ENCODE results near the gene COL18A1. TPM values are rescaled to one million over a fixed set of nuclear protein-coding genes. Genes with fewer than 3 reads are reported as not detected.

Gene COL18A1
- total and polyA plus RNA-seq, 5 donors from 2014 or later = 0.29 to 2.7 (median 1.3) TPM

GRCh38 chr21:45449658-45450422 lies 44.9 kb downstream of the COL18A1 start:
- H3K27ac Mint-ChIP-seq = no peak overlapping the region
- Histone ChIP-seq H3K27me3 (ENCODE audit: control insufficient read depth, insufficient read depth, low read length) (no peaks in the 10 kb centered on the region), H3K4me1 (ENCODE audit: control insufficient read depth, insufficient read depth, low read length, poor library complexity, severe bottlenecking) (no peaks in the 10 kb centered on the region), H3K4me3 (ENCODE audit: low read depth, low read length) (no peak overlapping the region), H3K27ac (ENCODE audit: insufficient read depth, low read length, poor library complexity, severe bottlenecking) (no peak overlapping the region), H3K9me3 (ENCODE audit: control insufficient read depth in 2 of 2, low read length in 2 of 2) (peaks cover 0 to 3% of the 10 kb centered on the region in 2 experiments), H3K36me3 (ENCODE audit: control insufficient read depth, insufficient read depth, low read length) (no peaks in the 10 kb centered on the region)
- no peaks in the 10 kb centered on the region for H3K36me3 Mint-ChIP-seq
- ATAC-seq (ENCODE audit: low read depth in 2 of 2) (no peak), DNase-seq (no peak)
- H3K4me1 Mint-ChIP-seq = peaks cover 0 to 5% (median 2%) of the 10 kb centered on the region in 4 donors
- H3K4me3 Mint-ChIP-seq = no peak overlapping the region
- H3K9me3 Mint-ChIP-seq = peaks cover 0 to 8% (median 0%) of the 10 kb centered on the region in 7 donors
- no peaks in the 10 kb centered on the region for H3K27me3 Mint-ChIP-seq

DNA sequence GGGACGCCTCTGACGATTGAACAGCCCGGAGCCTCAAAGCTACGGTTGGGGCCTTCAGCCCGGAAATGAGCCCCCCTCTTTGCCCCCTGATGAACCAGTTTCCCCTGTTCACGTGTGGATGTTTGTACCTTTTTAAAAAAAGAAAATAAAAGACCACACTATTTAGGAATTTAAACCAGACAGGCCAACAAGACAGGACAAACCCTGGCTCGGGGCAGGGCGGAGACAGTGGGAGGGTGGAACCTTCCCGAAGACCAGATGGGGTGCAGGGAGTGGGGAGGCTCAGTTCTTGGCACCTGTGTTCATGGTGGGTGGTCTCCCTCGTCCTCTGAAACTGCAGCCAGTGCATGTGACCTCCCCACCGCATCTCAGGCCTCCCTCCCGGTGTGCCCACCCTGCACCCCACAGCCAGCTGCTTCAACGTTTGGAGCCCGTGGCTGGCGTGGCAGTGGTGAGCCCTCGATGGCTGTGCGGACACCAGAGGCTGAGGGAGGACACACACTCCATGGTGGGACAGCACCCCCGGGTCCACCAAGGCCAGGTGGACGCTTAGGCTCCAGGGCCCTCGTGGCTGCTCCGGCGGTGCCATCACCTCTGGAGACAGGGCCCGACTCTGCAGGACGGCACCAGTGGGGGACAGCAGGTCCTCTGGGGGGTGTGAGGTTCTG lies 45.6 kb downstream of the COL18A1 start:
- DNase-seq = no peak
- no peak for ATAC-seq (ENCODE audit: low read depth in 2 of 2)

DNA sequence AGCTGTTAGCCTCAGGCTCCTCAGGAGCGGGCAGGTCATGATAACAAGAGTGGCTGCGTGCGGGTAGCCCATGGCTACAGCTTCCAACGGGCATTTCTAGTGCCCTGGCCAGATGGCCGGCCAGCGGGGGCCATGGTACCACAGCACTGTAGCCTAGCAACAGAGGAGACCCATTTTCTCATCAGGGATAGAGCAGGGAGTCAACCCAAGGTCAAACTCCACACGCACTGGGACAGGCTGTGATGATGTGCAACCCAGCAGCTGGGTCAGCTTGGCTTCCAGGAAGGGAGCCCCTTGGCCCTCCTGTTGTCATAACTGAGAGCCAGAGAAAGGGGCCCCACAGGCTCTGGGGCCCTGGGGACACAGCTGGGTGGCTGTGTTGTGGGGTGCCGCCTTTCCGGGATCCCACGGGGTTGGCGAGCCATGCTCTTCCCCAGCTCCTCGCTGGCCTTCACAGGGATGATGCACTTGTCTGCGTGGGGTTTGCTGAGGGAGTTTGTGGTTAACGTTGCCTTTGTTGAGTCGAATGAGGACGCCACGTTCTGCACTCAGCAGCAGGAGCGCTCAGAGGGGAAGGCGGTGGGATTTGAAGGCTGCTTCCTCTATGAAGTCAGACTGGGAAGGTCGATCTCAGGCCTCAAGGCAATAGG lies 46.3 kb downstream of the COL18A1 start:
- H3K36me3 Mint-ChIP-seq = no peaks in the 10 kb centered on the region
- peaks cover 0 to 4% (median 2%) of the 10 kb centered on the region in 4 donors for H3K4me1 Mint-ChIP-seq
- DNase-seq = no peak
- H3K4me3 Mint-ChIP-seq = no peak overlapping the region
- no peaks in the 10 kb centered on the region for H3K27me3 Mint-ChIP-seq
- Histone ChIP-seq H3K27ac (ENCODE audit: insufficient read depth, low read length, poor library complexity, severe bottlenecking) (no peak overlapping the region), H3K4me1 (ENCODE audit: control insufficient read depth, insufficient read depth, low read length, poor library complexity, severe bottlenecking) (no peaks in the 10 kb centered on the region), H3K36me3 (ENCODE audit: control insufficient read depth, insufficient read depth, low read length) (no peaks in the 10 kb centered on the region), H3K4me3 (ENCODE audit: low read depth, low read length) (no peak overlapping the region), H3K27me3 (ENCODE audit: control insufficient read depth, insufficient read depth, low read length) (no peaks in the 10 kb centered on the region), H3K9me3 (ENCODE audit: control insufficient read depth in 2 of 2, low read length in 2 of 2) (peaks cover 0 to 3% of the 10 kb centered on the region in 2 experiments)
- H3K9me3 Mint-ChIP-seq = peaks cover 0 to 6% (median 0%) of the 10 kb centered on the region in 7 donors
- ATAC-seq (ENCODE audit: low read depth in 2 of 2) = no peak
- no peak overlapping the region for H3K27ac Mint-ChIP-seq

More for the DNA sequence above, 45.6 kb downstream of the COL18A1 start:
- Mint-ChIP-seq H3K4me1 (peaks cover 0 to 5% (median 2%) of the 10 kb centered on the region in 4 donors), H3K36me3 (no peaks in the 10 kb centered on the region), H3K9me3 (peaks cover 0 to 8% (median 0%) of the 10 kb centered on the region in 7 donors), H3K27ac (no peak overlapping the region), H3K27me3 (no peaks in the 10 kb centered on the region), H3K4me3 (no peak overlapping the region)
- Histone ChIP-seq H3K27me3 (ENCODE audit: control insufficient read depth, insufficient read depth, low read length) (no peaks in the 10 kb centered on the region), H3K27ac (ENCODE audit: insufficient read depth, low read length, poor library complexity, severe bottlenecking) (no peak overlapping the region), H3K36me3 (ENCODE audit: control insufficient read depth, insufficient read depth, low read length) (no peaks in the 10 kb centered on the region), H3K4me3 (ENCODE audit: low read depth, low read length) (no peak overlapping the region), H3K4me1 (ENCODE audit: control insufficient read depth, insufficient read depth, low read length, poor library complexity, severe bottlenecking) (no peaks in the 10 kb centered on the region), H3K9me3 (ENCODE audit: control insufficient read depth in 2 of 2, low read length in 2 of 2) (peaks cover 0 to 3% of the 10 kb centered on the region in 2 experiments)

GRCh38 chr21:45451771-45452182 lies 46.8 kb downstream of the COL18A1 start:
- Mint-ChIP-seq H3K27ac (peak overlapping the region in 1 of 3 donors; percentile 48), H3K36me3 (no peaks in the 10 kb centered on the region), H3K9me3 (peaks cover 0 to 1% (median 0%) of the 10 kb centered on the region in 7 donors), H3K4me3 (no peak overlapping the region), H3K27me3 (no peaks in the 10 kb centered on the region), H3K4me1 (peaks cover 0 to 4% (median 2%) of the 10 kb centered on the region in 4 donors)
- no peak for ATAC-seq (ENCODE audit: low read depth in 2 of 2)
- no peak overlapping the region for H3K27ac ChIP-seq (ENCODE audit: insufficient read depth, low read length, poor library complexity, severe bottlenecking)
- peaks cover 0 to 1% of the 10 kb centered on the region in 2 experiments for H3K9me3 ChIP-seq (ENCODE audit: control insufficient read depth in 2 of 2, low read length in 2 of 2)
- H3K4me1 ChIP-seq (ENCODE audit: control insufficient read depth, insufficient read depth, low read length, poor library complexity, severe bottlenecking) = no peaks in the 10 kb centered on the region
- DNase-seq = no peak
- no peaks in the 10 kb centered on the region for H3K27me3 ChIP-seq (ENCODE audit: control insufficient read depth, insufficient read depth, low read length)
- H3K36me3 ChIP-seq (ENCODE audit: control insufficient read depth, insufficient read depth, low read length) = no peaks in the 10 kb centered on the region
- no peak overlapping the region for H3K4me3 ChIP-seq (ENCODE audit: low read depth, low read length)

DNA sequence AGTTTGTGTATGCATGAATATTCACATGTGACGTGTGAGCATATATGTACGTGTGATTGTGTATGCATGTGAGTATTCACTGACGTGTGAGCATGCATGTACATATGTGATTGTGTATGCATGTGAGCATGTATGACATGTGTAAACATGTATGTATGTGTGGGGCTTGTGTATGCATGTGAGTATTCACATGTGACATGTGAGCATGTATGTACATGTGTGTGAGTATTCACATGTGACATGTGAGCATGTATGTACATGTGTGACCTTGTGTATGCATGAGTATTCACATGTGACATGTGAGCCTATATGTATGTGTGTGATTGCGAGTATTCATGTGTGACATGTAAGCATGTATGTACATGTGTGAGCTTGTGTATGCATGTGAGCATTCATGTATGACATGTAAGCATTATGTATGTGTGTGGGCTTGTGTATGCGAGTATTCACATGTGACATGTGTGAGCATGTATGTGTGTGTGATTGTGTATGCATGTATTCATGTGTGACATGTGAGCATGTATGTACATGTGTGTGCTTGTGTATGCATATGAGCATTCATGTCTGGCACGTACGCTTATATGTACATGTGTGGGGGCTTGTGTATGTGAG lies 47.8 kb downstream of the COL18A1 start:
- H3K27me3 ChIP-seq (ENCODE audit: control insufficient read depth, insufficient read depth, low read length) = no peaks in the 10 kb centered on the region
- H3K36me3 ChIP-seq (ENCODE audit: control insufficient read depth, insufficient read depth, low read length) = no peaks in the 10 kb centered on the region
- ATAC-seq (ENCODE audit: low read depth in 2 of 2) = no peak
- H3K27me3 Mint-ChIP-seq = no peaks in the 10 kb centered on the region
- H3K27ac ChIP-seq (ENCODE audit: insufficient read depth, low read length, poor library complexity, severe bottlenecking) = no peak overlapping the region
- no peaks in the 10 kb centered on the region for H3K4me1 ChIP-seq (ENCODE audit: control insufficient read depth, insufficient read depth, low read length, poor library complexity, severe bottlenecking)
- no peak for DNase-seq
- peaks cover 0 to 1% (median 0%) of the 10 kb centered on the region in 7 donors for H3K9me3 Mint-ChIP-seq
- H3K27ac Mint-ChIP-seq = peak overlapping the region in 1 of 3 donors; percentile 31
- no peaks in the 10 kb centered on the region for H3K9me3 ChIP-seq (ENCODE audit: control insufficient read depth in 2 of 2, low read length in 2 of 2)
- H3K4me3 ChIP-seq (ENCODE audit: low read depth, low read length) = no peak overlapping the region
- no peak overlapping the region for H3K4me3 Mint-ChIP-seq
- H3K4me1 Mint-ChIP-seq = peaks cover 0 to 4% (median 2%) of the 10 kb centered on the region in 4 donors
- H3K36me3 Mint-ChIP-seq = no peaks in the 10 kb centered on the region

- H3K4me3 Mint-ChIP-seq = no peak overlapping the region
- no peak overlapping the region for H3K4me3 ChIP-seq (ENCODE audit: low read depth, low read length)
These were observed 48.5 kb downstream of the COL18A1 start for GRCh38 chr21:45453308-45453950.

More at GRCh38 chr21:45453308-45453950, 48.5 kb downstream of the COL18A1 start:
- H3K27me3 Mint-ChIP-seq = no peaks in the 10 kb centered on the region
- DNase-seq (no peak), ATAC-seq (ENCODE audit: low read depth in 2 of 2) (no peak)
- H3K4me1 Mint-ChIP-seq = peaks cover 0 to 4% (median 2%) of the 10 kb centered on the region in 4 donors
- no peaks in the 10 kb centered on the region for H3K27me3 ChIP-seq (ENCODE audit: control insufficient read depth, insufficient read depth, low read length)
- peak overlapping the region in 1 of 3 donors; percentile 31 for H3K27ac Mint-ChIP-seq
- no peaks in the 10 kb centered on the region for H3K9me3 ChIP-seq (ENCODE audit: control insufficient read depth in 2 of 2, low read length in 2 of 2)
- H3K27ac ChIP-seq (ENCODE audit: insufficient read depth, low read length, poor library complexity, severe bottlenecking) = no peak overlapping the region
- no peaks in the 10 kb centered on the region for H3K4me1 ChIP-seq (ENCODE audit: control insufficient read depth, insufficient read depth, low read length, poor library complexity, severe bottlenecking)
- H3K36me3 Mint-ChIP-seq = no peaks in the 10 kb centered on the region
- peaks cover 0 to 1% (median 0%) of the 10 kb centered on the region in 7 donors for H3K9me3 Mint-ChIP-seq
- no peaks in the 10 kb centered on the region for H3K36me3 ChIP-seq (ENCODE audit: control insufficient read depth, insufficient read depth, low read length)
